22Rv1 (cell line): ENCODE measurements around the gene FSIP1.

ENCODE experiments used
- CTCF ChIP-seq: fragments of 450-650 bp; IDR thresholded peaks from 2 replicates; pipeline ENCODE4 v1.5.1; 2017; ENCODE audit warnings: mild to moderate bottlenecking
- ZFX ChIP-seq: fragments of 450-650 bp; IDR thresholded peaks from 2 replicates; pipeline ENCODE4 v1.6.1; 2017; ENCODE audit warnings: antibody characterized with exemption, borderline replicate concordance

- TF ChIP-seq CTCF: no peak
- TF ChIP-seq ZFX: no peak
Observed at GRCh38 chr15:39582977-39583595, 199.6 kb downstream of the FSIP1 start.
